HCEC 1CT (cell line): Measurements from ENCODE around the gene TMEM144.

Experiments used
- DNase-seq: peaks from one replicate; pipeline ENCODE4 v3.0.0-alpha.2; 2017

Gene TMEM144

DNA sequence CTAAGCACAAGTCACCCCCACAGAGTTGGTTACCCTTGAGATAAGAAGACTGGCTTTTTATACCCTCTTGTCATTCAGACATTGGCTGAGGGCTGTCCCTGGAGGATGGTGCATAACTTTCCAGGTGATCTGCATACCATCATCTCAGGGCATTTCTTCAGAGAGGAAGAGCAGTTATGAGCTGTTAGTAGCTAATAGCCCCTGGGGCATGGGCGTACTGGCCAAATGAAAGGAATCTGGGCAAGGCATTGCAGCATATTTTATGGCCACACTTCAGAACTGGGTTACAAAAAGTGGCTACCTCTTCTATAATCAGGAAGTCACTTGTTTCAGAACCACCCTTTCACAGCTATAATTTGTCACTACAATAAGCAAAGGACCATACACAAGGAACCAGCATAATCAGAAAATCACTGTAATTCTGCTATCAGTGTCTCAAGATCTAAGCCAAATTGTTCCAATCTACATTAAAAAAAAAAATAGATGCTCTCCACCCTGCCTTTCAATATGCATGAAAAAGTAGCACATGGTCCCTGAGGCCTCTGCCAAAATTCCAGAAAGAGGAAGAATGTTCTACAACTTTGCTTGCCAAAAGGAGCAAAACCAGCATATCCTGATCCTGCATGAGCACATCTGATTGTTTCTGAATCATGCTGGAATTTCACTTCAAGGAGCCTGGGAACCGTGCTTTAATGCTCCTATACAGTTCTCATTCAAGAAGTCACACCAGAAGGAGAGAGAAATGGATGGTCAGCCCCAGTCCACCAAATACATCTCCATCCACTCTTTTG, 92.0 kb downstream of the TMEM144 start:
- peak; percentile 39 for DNase-seq

DNA sequence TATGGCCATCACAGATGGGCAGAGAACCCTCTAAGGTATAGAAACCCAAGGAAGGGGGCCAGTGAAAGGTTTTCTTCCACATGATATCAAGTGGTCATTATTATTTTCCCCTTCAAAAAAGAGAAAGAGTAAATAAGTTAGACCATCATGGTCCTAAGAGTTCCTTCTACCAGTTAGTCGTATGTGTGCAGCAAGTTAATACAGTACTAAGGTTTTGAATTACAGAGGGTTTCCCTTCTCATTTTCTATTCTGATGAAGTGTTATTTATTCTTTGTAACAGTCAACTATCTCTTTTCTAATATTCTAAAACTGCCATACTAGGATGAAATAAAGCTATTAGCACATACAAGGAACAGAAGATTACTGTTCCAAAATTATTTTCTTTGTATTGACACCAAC, 94.4 kb downstream of the TMEM144 start:
- DNase-seq: no peak
